SW480 (cell line): ENCODE results near the gene EPPIN.
A peak's percentile ranks its signal among the peaks of the same experiment; 100 is the strongest.

ENCODE experiments used
- DNase-seq: peaks from one replicate; pipeline ENCODE4 v3.0.0-alpha.2; 2016; ENCODE audit warnings: low spot score

Gene EPPIN

GRCh38 chr20:45538209-45538799 lies 8.9 kb downstream of the EPPIN start:
- no peak for DNase-seq

DNA sequence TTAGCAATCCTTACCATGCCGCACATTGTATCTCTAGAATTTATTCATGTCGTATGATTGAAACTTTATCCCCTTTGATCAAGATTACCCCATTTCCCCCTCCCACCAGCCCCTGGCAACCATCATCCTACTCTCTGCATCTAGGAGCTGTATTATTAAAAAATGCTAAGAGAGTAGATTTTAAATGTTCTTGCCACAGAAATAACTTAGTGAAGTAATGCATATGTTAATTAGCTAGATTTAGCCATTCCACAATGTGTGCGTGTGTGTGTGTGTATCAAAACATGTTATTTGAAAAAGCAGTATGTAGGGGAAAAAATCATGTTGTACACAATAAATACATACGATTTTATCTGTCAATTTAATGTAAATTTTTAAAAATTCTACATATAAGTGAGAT lies 19.9 kb downstream of the EPPIN start:
- DNase-seq: no peak

GRCh38 chr20:45523821-45524220 lies 23.4 kb downstream of the EPPIN start:
- no peak for DNase-seq

DNA sequence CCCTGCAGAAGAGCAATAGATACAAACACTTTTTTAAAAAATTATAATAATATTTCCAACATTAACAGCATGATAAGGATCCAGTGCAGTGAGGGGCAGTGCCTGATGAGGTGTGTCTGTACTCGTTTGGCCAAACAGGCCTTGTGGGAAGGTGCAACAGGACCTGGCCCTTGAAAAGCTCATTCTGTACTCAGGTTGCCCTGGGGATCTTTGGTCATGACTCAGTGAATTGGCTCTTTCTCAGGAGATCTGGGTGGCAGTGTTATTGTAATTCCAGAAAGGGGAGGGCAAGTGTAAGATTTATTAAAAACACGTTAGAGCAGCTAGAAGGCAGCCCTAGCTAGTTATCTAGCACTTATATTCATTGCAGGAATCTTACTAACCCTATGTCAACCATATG lies 28.9 kb downstream of the EPPIN start:
- DNase-seq: no peak

- DNase-seq: no peak
These were observed 31.9 kb downstream of the EPPIN start, which contains the start of gene SPINT3 for GRCh38 chr20:45515147-45515913. Gene SPINT3 (minus strand): TSS chr20:45515622. CDS start chr20:45515608, 14 bp downstream.

DNA sequence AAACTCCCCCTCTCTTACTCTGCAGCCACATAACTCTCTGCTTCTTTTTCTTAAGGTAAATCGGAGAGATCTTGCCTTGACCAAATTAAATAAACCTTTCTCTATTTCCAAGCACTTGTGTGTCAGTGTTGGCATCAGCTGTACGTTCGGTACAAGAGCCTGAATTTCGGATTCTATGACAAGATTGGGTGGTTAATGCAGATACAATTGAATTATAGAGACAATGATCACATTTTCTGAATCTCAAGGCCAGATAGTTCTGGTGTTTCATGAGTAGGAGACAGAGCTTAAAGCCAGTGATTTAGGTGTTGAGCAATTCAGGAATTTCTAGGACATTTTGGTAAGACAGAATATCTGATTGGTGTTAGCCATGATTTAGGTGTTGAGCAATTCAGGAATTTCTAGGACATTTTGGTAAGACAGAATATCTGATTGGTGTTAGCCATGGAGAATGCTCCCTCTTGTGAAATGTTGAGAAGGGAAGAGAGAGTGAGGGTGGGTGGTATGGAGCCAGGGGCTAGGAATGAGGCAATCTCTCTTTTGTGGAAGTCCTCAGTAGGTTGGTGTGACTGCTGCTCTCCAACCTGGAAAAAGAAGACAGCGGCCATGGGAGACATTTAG lies 36.8 kb downstream of the EPPIN start:
- no peak for DNase-seq

DNA sequence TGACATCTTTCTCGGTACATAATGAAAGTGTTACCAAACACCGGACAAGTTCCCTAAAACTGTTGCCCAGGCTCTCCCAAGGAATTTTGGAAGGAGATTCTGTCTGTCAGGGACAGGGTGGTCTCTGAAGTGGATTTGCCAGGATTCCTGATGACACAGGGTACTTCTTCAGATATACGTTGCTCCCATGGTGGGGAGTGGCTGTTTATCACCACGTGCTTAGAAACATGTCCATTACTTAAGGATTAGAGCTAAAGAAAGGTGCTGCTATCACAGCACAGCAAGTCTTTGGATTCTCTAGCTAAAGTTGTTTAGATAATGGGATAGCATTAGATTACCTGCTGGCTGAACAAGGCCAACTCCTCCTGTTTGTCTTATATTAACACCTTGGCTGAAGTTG lies 38.1 kb downstream of the EPPIN start:
- no peak for DNase-seq

GRCh38 chr20:45508068-45508886 lies 38.9 kb downstream of the EPPIN start:
- DNase-seq: peak; percentile 56

- peak; percentile 41 for DNase-seq
These were observed 40.0 kb downstream of the EPPIN start for GRCh38 chr20:45507011-45507820.

DNA sequence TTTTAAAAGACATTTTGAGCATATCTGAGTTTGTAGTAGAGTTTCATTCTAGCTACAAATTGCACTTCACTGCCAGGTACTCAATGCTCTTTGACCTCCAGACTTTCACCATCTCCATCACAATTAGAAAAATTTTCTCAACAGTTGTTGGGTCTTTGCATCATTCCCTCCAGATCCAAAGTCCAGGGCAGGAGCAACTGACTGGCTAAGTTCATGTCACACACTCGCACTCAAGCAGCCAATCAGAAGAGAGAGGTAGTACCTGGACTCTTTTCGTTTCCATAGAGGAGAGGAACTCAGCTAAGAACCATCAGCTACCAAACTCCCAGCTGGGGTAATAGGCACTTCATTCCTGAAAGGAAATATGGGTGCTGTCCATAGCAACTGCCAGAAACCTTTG lies 40.8 kb downstream of the EPPIN start:
- no peak for DNase-seq

- no peak for DNase-seq
These were observed 43.8 kb downstream of the EPPIN start for GRCh38 chr20:45503403-45503802.

- DNase-seq: no peak
These were observed 44.6 kb downstream of the EPPIN start for GRCh38 chr20:45502561-45502960.

DNA sequence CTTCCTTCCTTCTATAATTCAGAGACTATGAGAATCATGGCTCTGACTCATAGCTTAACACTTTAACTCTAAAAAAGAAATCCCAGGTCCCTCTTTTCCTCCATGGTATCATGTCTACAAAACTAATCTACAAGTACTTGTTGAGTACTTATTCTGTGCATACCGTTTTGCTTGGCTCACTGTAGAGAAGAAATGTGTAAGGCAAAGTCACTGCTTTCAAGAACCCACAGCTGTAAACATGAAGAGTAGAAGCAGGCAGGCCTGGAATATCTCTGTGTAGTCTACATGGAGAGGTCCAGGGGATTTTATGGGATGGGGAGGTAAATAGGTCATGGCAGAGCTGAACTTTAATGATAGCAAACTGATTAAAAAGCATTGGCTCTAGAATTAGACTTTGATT lies 45.6 kb downstream of the EPPIN start:
- DNase-seq: no peak

GRCh38 chr20:45500022-45500421 lies 47.2 kb downstream of the EPPIN start:
- DNase-seq: peak; percentile 76

GRCh38 chr20:45497971-45498494 lies 49.2 kb downstream of the EPPIN start:
- peak; percentile 33 for DNase-seq

GRCh38 chr20:45496166-45496565 lies 51.0 kb downstream of the EPPIN start:
- no peak for DNase-seq

GRCh38 chr20:45495501-45495941 lies 51.7 kb downstream of the EPPIN start:
- DNase-seq: no peak
